Stomach (tissue), 4 donors: Measurements from ENCODE around the gene CDYL.

Experiments
- POLR2A ChIP-seq, 4 donors: fragments of 450-650 bp; IDR thresholded peaks; one replicate each; pipeline ENCODE4 v1.6.1; 2016; ENCODE audit warnings: antibody characterized with exemption in 4 of 4, control low read depth in 2 of 4, mild to moderate bottlenecking in 1 of 4, moderate library complexity in 1 of 4
- POLR2AphosphoS5 ChIP-seq, 3 donors: sonication (generic); formaldehyde crosslinking; IDR thresholded peaks; one replicate each; pipeline ENCODE4 v1.6.1; 2016; ENCODE audit warnings: antibody characterized with exemption in 3 of 3
- TF ChIP-seq, protein P1 (sequence below), 7 experiments: fragments of 450-650 bp in 4 of 7; fragments of 200-600 bp in 3 of 7; sonication (generic) in 3 of 7; IDR thresholded peaks; one replicate each; pipeline ENCODE4 v1.5.1; 2016 to 2019; ENCODE audit warnings: antibody characterized with exemption in 7 of 7, control low read depth in 2 of 7, mild to moderate bottlenecking in 1 of 7

- TF ChIP-seq POLR2A (IDR thresholded peaks at IDR 0.05), result no peak
- TF ChIP-seq, protein P1, sequence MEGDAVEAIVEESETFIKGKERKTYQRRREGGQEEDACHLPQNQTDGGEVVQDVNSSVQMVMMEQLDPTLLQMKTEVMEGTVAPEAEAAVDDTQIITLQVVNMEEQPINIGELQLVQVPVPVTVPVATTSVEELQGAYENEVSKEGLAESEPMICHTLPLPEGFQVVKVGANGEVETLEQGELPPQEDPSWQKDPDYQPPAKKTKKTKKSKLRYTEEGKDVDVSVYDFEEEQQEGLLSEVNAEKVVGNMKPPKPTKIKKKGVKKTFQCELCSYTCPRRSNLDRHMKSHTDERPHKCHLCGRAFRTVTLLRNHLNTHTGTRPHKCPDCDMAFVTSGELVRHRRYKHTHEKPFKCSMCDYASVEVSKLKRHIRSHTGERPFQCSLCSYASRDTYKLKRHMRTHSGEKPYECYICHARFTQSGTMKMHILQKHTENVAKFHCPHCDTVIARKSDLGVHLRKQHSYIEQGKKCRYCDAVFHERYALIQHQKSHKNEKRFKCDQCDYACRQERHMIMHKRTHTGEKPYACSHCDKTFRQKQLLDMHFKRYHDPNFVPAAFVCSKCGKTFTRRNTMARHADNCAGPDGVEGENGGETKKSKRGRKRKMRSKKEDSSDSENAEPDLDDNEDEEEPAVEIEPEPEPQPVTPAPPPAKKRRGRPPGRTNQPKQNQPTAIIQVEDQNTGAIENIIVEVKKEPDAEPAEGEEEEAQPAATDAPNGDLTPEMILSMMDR (IDR thresholded peaks at IDR 0.05), result no peak
- no peak for TF ChIP-seq POLR2AphosphoS5 (IDR thresholded peaks at IDR 0.05)
These were observed 18.0 kb downstream of the CDYL start for GRCh38 chr6:4794140-4794707.
